ENCODE results near the gene TMTC4. TPM values are rescaled to one million over a fixed set of nuclear protein-coding genes. Genes with fewer than 3 reads are reported as not detected.
"Not testable (repeated sequence)": the region's sequence is repeated elsewhere in the genome, so short reads cannot be mapped to it uniquely, and the experiment has no call there.

The TMTC4 gene
- total RNA-seq, 2 experiments from 2014 or later = 26.0 to 33.0 TPM

DNA sequence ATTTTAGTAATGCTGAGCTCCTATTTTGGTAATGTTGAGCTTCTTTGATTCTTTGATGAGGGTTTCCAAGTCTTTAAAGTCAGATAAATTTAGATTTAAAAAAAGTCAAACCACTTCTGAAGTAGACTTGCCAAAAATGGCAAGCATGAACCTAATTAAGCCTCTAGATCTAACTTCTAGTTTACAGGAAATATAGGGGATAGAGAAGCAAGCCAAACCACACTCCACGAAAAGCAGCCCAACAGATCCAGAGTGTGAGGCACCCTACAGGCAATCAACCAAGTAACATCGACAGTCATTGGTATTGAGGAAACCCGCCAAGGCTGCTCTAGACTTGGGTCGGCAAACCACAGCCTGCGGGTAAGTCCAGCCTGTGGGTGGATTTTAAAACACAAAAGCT is 89.7 kb downstream of the TMTC4 start:
- Mint-ChIP-seq H3K9me3 (ENCODE audit: low read depth) (no peaks in the 10 kb centered on the region), H3K27ac (peak overlapping the region; percentile 31), H3K4me3 (no peak overlapping the region), H3K27me3 (no peaks in the 10 kb centered on the region), H3K4me1 (peaks cover 57% of the 10 kb centered on the region), H3K36me3 (peaks cover 17% of the 10 kb centered on the region)
- ATAC-seq = no peak
- CTCF ChIA-PET = interaction anchor here (1.2 to 4.1 kb wide), 4 partner anchors 9 to 927 kb away, joined by 3 to 38 read pairs (median 5); no protein-coding TSS in a partner anchor
- peak; percentile 45 for DNase-seq

GRCh38 chr13:100581504-100581903 is 93.1 kb downstream of the TMTC4 start:
- no peak overlapping the region for H3K4me3 Mint-ChIP-seq
- H3K9me3 Mint-ChIP-seq (ENCODE audit: low read depth) = no peaks in the 10 kb centered on the region
- CTCF ChIA-PET = interaction anchor here (2.5 kb wide), 1 partner anchor 8 kb away, joined by 9 read pairs; no protein-coding TSS in a partner anchor
- peaks cover 33% of the 10 kb centered on the region for H3K4me1 Mint-ChIP-seq
- no peak for DNase-seq
- H3K36me3 Mint-ChIP-seq = peaks cover 17% of the 10 kb centered on the region
- ATAC-seq = peak; percentile 61
- H3K27me3 Mint-ChIP-seq = no peaks in the 10 kb centered on the region
- H3K27ac Mint-ChIP-seq = no peak overlapping the region

- Mint-ChIP-seq H3K4me3 (no peak overlapping the region), H3K27ac (no peak overlapping the region)
Measured at GRCh38 chr13:100581030-100581429, 93.6 kb downstream of the TMTC4 start.

GRCh38 chr13:100580045-100580444 is 94.5 kb downstream of the TMTC4 start:
- Mint-ChIP-seq H3K4me3 (no peak overlapping the region), H3K27ac (no peak overlapping the region), H3K36me3 (peaks cover 15% of the 10 kb centered on the region), H3K9me3 (ENCODE audit: low read depth) (no peaks in the 10 kb centered on the region), H3K4me1 (peaks cover 27% of the 10 kb centered on the region), H3K27me3 (no peaks in the 10 kb centered on the region)
- ATAC-seq = no peak
- CTCF ChIA-PET = interaction anchor here (0.7 to 1.1 kb wide), 2 partner anchors 8 to 13 kb away, joined by 3 read pairs; no protein-coding TSS in a partner anchor
- DNase-seq = no peak

More at GRCh38 chr13:100581030-100581429, 93.6 kb downstream of the TMTC4 start:
- ATAC-seq (no peak), DNase-seq (no peak)
- Mint-ChIP-seq H3K9me3 (ENCODE audit: low read depth) (no peaks in the 10 kb centered on the region), H3K27me3 (no peaks in the 10 kb centered on the region), H3K36me3 (peaks cover 17% of the 10 kb centered on the region), H3K4me1 (peaks cover 31% of the 10 kb centered on the region)
- CTCF ChIA-PET = no interaction called here

GRCh38 chr13:100577239-100577638 is 97.4 kb downstream of the TMTC4 start:
- H3K36me3 Mint-ChIP-seq = peaks cover 13% of the 10 kb centered on the region
- not testable (repeated sequence) for ATAC-seq; H3K27ac Mint-ChIP-seq; H3K4me3 Mint-ChIP-seq; H3K9me3 Mint-ChIP-seq (ENCODE audit: low read depth); H3K27me3 Mint-ChIP-seq; DNase-seq
- peaks cover 35% of the 10 kb centered on the region for H3K4me1 Mint-ChIP-seq
- CTCF ChIA-PET = interaction anchor here (1.4 kb wide), 1 partner anchor 11 kb away, joined by 3 read pairs; no protein-coding TSS in a partner anchor

- Mint-ChIP-seq H3K27ac (no peak overlapping the region), H3K4me3 (no peak overlapping the region), H3K36me3 (peaks cover 3% of the 10 kb centered on the region), H3K9me3 (ENCODE audit: low read depth) (no peaks in the 10 kb centered on the region), H3K4me1 (peaks cover 21% of the 10 kb centered on the region), H3K27me3 (no peaks in the 10 kb centered on the region)
- ATAC-seq (peak; percentile 86), DNase-seq (peak; percentile 84)
- CTCF ChIA-PET = interaction anchor here (0.6 to 3.7 kb wide), 33 partner anchors 9 to 583 kb away, joined by 3 to 38 read pairs (median 4); partner anchors contain the start of genes GGACT and TMTC4
Measured at GRCh38 chr13:100573121-100573520, 101.5 kb downstream of the TMTC4 start.

- Mint-ChIP-seq H3K27ac (no peak overlapping the region), H3K9me3 (ENCODE audit: low read depth) (peaks cover 2% of the 10 kb centered on the region), H3K4me3 (no peak overlapping the region), H3K36me3 (peaks cover 8% of the 10 kb centered on the region), H3K27me3 (no peaks in the 10 kb centered on the region), H3K4me1 (peaks cover 10% of the 10 kb centered on the region)
- CTCF ChIA-PET = no interaction called here
- no peak for DNase-seq
- no peak for ATAC-seq
Measured at GRCh38 chr13:100566543-100566942, 108.1 kb downstream of the TMTC4 start.

DNA sequence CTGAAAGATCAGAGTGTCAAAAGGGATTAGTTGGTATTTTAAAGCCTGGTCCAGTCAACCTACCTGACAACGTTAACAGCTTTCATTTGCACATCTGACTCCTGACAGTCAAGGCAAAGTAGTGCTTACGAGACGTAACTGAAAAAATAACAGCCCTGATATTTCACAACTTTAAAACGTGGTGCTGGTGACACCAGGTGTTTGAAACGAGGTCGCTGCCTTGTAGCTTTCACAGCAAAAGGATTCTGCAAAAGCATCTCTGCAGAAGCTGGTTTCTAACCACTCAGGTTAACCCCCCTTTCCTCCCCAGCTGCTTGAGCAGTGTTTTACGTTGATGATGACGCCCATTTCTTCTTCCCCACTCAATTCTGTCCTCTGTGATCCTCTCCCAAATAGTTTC is 109.3 kb downstream of the TMTC4 start:
- Mint-ChIP-seq H3K36me3 (peaks cover 8% of the 10 kb centered on the region), H3K27me3 (no peaks in the 10 kb centered on the region), H3K4me1 (peaks cover 10% of the 10 kb centered on the region), H3K9me3 (ENCODE audit: low read depth) (peaks cover 2% of the 10 kb centered on the region), H3K27ac (no peak overlapping the region), H3K4me3 (no peak overlapping the region)
- CTCF ChIA-PET = interaction anchor here (0.9 to 1.6 kb wide), 3 partner anchors 10 to 909 kb away, joined by 3 to 5 read pairs (median 4); partner anchors contain the start of gene GGACT
- DNase-seq (no peak), ATAC-seq (peak; percentile 33)

GRCh38 chr13:100564444-100565223 is 110.0 kb downstream of the TMTC4 start:
- Mint-ChIP-seq H3K4me1 (peaks cover 10% of the 10 kb centered on the region), H3K4me3 (no peak overlapping the region), H3K36me3 (peaks cover 5% of the 10 kb centered on the region), H3K27ac (no peak overlapping the region), H3K9me3 (ENCODE audit: low read depth) (peaks cover 2% of the 10 kb centered on the region), H3K27me3 (no peaks in the 10 kb centered on the region)
- ATAC-seq = no peak
- DNase-seq = no peak
- CTCF ChIA-PET = interaction anchor here (0.9 to 1.6 kb wide), 4 partner anchors 8 to 908 kb away, joined by 3 to 5 read pairs (median 4); partner anchors contain the start of gene GGACT

DNA sequence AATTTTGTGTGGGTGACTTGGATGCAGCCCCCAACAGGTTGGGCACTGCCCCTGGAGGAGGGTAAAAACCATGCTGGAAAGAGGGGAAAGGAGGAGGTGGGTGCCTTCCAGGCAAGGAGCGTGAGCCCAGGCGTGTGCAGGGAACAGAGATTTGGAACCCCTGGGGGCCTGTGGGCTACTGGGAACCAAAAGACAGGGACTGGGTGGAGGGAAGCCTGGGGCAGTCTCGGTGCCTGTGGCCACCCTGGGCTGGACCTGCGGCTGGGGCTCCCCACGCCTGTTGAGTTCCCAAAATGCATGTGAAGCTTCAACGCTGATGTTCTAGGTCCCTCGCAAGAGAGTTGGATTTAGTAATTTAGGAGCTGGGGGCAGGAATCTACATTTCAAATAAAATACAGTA is 110.8 kb downstream of the TMTC4 start:
- Mint-ChIP-seq H3K9me3 (ENCODE audit: low read depth) (peaks cover 2% of the 10 kb centered on the region), H3K4me1 (peaks cover 10% of the 10 kb centered on the region), H3K27me3 (no peaks in the 10 kb centered on the region), H3K4me3 (no peak overlapping the region), H3K36me3 (peaks cover 5% of the 10 kb centered on the region), H3K27ac (no peak overlapping the region)
- ATAC-seq (no peak), DNase-seq (peak; percentile 8)
- CTCF ChIA-PET = interaction anchor here (1.2 kb wide), 1 partner anchor 9 kb away, joined by 4 read pairs; no protein-coding TSS in a partner anchor

DNA sequence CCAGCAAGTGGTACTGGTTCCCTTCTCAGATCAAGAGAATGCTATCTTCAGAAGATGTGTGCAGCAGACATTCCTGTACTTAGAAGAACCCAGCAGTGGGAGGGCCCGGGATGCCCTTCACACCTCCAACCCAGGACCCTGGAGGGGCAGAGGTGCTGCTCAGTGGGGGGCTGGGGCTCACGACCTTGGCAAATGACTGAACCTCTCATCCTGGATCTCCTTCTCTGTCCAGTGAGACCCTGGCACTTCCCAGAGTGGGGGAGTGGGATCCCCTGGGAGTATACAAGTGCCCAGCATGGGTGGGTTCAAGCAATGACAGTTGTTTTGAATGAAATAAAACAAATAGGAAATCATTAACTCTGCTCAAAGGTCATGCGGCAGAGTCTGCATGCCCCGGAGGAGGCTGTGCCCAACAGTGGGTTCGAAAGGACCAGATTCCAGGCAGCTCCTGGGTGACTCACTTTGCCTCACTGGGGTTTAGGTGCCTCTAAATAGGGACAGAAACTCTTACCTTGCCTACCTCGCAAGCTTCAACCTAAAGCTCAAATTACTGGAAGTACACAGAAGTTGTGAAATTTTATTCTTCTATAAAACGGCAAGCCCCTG is 112.9 kb downstream of the TMTC4 start:
- peak; percentile 8 for DNase-seq
- peaks cover 2% of the 10 kb centered on the region for H3K9me3 Mint-ChIP-seq (ENCODE audit: low read depth)

GRCh38 chr13:100561158-100561499 is 113.5 kb downstream of the TMTC4 start:
- Mint-ChIP-seq H3K27me3 (no peaks in the 10 kb centered on the region), H3K36me3 (peaks cover under 1% of the 10 kb centered on the region), H3K4me3 (no peak overlapping the region), H3K9me3 (ENCODE audit: low read depth) (peaks cover under 1% of the 10 kb centered on the region), H3K27ac (no peak overlapping the region), H3K4me1 (peaks cover 10% of the 10 kb centered on the region)
- no peak for DNase-seq
- CTCF ChIA-PET = no interaction called here
- no peak for ATAC-seq

More for the DNA sequence above, 112.9 kb downstream of the TMTC4 start:
- CTCF ChIA-PET = interaction anchor here (0.9 kb wide), 1 partner anchor 12 kb away, joined by 3 read pairs; no protein-coding TSS in a partner anchor
- Mint-ChIP-seq H3K27ac (no peak overlapping the region), H3K36me3 (peaks cover 2% of the 10 kb centered on the region), H3K27me3 (no peaks in the 10 kb centered on the region), H3K4me1 (peaks cover 10% of the 10 kb centered on the region), H3K4me3 (no peak overlapping the region)
- no peak for ATAC-seq

DNA sequence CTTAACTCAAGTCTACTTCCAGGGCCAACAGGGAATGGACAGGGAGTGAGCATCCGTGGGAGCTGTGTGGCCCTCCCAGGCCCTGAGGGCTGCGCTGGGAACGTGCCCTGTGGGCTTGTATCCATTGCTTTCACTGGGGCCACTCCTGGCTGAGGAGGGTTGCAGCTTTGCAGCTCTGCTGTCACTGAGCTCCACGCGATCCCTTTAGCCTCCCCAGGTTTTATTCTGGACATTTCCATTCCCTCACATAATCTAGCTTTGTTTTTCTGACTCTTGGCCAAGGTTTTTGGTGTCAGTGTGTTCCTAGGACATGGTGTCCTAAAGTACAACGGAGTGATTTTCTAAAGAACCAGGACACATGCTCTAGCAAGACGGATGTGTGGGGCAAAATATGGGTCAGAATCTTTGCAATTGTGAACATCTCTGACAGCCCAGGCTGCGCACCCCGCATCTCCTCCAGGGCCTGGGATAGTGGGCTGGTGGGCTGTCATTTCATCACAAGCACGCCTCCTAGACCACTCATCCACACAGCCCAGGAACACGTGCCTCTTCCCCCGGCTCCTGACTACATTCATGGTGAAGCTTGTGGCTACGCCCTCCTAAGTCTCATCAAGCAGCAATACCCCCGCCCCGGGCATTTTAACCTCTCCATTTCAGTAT is 114.0 kb downstream of the TMTC4 start:
- H3K36me3 Mint-ChIP-seq = no peaks in the 10 kb centered on the region
- H3K4me1 Mint-ChIP-seq = peaks cover 8% of the 10 kb centered on the region
- H3K9me3 Mint-ChIP-seq (ENCODE audit: low read depth) = no peaks in the 10 kb centered on the region
- DNase-seq = peak; percentile 8
- no peaks in the 10 kb centered on the region for H3K27me3 Mint-ChIP-seq
- no peak overlapping the region for H3K27ac Mint-ChIP-seq
- H3K4me3 Mint-ChIP-seq = no peak overlapping the region
- no peak for ATAC-seq
- CTCF ChIA-PET = interaction anchor here (0.8 to 0.9 kb wide), 2 partner anchors 10 to 13 kb away, joined by 3 read pairs; no protein-coding TSS in a partner anchor
